Tibial nerve (tissue), 4 donors: ENCODE data around the gene ACKR2.

Source experiments
- CTCF ChIP-seq, 5 experiments: fragments of 200-600 bp in 3 of 5; fragments of 450-650 bp in 2 of 5; sonication (generic) in 3 of 5; IDR thresholded peaks; one replicate each; pipeline ENCODE4 v1.5.1; 2016 to 2019; ENCODE audit warnings: antibody characterized with exemption in 5 of 5, mild to moderate bottlenecking in 3 of 5, moderate library complexity in 2 of 5
- EP300 ChIP-seq, 2 donors: sonication (generic); formaldehyde crosslinking; IDR thresholded peaks; one replicate each; pipeline ENCODE4 v1.6.1; 2017; ENCODE audit warnings: antibody characterized with exemption in 2 of 2, mild to moderate bottlenecking in 1 of 2
- POLR2A ChIP-seq, 2 donors: fragments of 450-650 bp; IDR thresholded peaks; one replicate each; pipeline ENCODE4 v1.6.1; 2017; ENCODE audit warnings: antibody characterized with exemption in 2 of 2, mild to moderate bottlenecking in 2 of 2, moderate library complexity in 2 of 2

GRCh38 chr3:42876940-42877720 lies 67.9 kb downstream of the ACKR2 start:
- TF ChIP-seq CTCF (IDR thresholded peaks at IDR 0.05) = no peak
- no peak for TF ChIP-seq POLR2A (IDR thresholded peaks at IDR 0.05)
- no peak for TF ChIP-seq EP300 (IDR thresholded peaks at IDR 0.05)
